Stimulated activated naive CD8-positive, alpha-beta T cell treated with anti-CD3 and anti-CD28 coated beads, Interleukin-15, Interleukin-2, amounts not matched to agents 100 U/mL and 50 U/mL, for 24 hours (primary cell): ENCODE measurements around the gene PDE4D.
"Not testable (repeated sequence)": the region's sequence is repeated elsewhere in the genome, so short reads cannot be mapped to it uniquely, and the experiment has no call there.

Experiments
- ATAC-seq: fragments of 150-1000 bp; cut with Tn5 transposase; one replicate; pipeline ENCODE4 v1.10.0; 2021
- DNase-seq: peaks from one replicate; pipeline ENCODE4 v3.0.0; 2021

Gene PDE4D

GRCh38 chr5:58961631-58962280 is 931.8 kb downstream of the PDE4D start:
- ATAC-seq (no peak), DNase-seq (no peak)

DNA sequence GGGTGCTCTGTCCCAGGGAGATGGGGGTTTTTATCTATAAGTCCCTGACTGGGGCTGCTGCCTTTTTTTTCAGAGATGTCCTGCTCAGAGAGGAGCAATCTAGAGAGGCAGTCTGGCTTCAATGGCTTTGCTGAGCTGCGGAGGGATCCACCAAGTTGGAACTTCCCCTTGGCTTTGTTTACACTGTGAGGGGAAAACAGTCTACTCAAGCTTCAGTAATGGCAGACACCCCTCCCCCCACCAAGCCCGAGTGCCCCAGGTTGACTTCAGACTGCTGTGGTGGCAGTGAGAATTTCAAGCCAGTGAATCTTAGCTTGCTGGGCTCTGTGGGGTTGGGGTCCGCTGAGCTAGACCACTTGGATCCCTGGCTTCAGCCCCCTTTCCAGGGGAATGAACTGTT is 934.8 kb downstream of the PDE4D start:
- ATAC-seq (no peak), DNase-seq (no peak)

GRCh38 chr5:58953218-58953617 is 940.3 kb downstream of the PDE4D start:
- not testable (repeated sequence) for ATAC-seq, DNase-seq

DNA sequence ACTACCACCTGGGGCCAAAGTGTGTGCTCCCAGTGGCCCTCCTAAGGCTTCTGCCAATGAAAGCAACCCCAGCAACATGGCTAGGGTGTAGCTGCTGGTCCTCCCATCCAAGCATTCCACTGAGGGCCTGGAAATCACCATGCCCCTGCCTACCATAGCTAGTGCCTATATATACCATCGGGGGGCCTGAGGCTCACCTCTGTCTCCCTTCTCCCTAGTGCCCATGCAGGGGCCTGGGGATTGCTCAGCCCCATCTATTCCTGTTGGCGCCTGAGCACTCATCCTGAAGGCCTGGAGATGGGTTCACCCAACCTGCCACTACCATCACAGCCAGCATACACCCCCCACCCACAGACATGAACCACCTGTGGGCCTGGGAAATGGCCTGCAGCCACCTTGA is 943.3 kb downstream of the PDE4D start:
- no peak for DNase-seq
- no peak for ATAC-seq

DNA sequence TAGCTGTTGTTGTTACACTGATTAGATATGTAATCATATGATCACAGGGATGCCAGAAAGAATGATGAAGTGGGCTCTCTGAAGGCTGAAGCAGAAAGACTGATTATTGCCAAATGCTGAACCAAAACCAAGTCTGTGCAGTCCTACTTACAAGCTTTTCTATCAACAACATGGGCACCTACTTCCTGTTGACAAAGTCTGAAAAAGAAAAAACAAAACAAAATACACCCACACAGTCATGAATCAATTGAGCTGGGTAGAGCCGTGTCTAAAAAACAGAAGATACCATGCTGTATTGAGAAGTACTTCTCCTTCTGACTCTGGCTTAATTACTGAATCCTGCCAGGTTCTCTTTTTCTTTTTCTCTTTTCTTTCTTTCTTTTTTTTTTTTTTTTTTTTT is 947.3 kb downstream of the PDE4D start:
- DNase-seq (no peak), ATAC-seq (no peak)

- DNase-seq (no peak), ATAC-seq (no peak)
Measured at GRCh38 chr5:58944221-58944620, 949.3 kb downstream of the PDE4D start.

DNA sequence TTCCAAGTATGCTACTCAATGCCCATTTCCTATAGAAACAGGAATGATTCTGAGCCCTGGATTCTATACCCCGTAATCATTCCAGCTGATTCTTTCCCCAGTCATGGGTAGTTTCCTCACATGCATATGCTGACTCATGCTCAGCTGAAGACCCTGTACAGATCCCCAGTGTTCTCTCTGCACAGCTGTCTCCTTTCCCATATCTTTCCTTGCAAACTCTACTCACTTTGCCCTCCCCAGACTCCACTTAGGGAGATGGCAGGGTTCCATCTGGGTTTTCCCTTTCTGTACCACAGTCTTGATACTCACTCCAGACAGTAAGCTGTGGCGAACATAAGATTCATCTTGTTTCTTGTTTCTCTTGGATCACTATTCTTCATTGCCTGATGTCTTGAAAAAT is 953.1 kb downstream of the PDE4D start:
- ATAC-seq (no peak), DNase-seq (no peak)

- no peak for ATAC-seq
Measured at GRCh38 chr5:58939664-58940063, 953.9 kb downstream of the PDE4D start.

GRCh38 chr5:58938563-58939424 is 954.7 kb downstream of the PDE4D start:
- ATAC-seq = no peak
- DNase-seq = no peak

More at GRCh38 chr5:58939664-58940063, 953.9 kb downstream of the PDE4D start:
- no peak for DNase-seq

- no peak for DNase-seq
- no peak for ATAC-seq
Measured at GRCh38 chr5:58937031-58937681, 956.4 kb downstream of the PDE4D start.

DNA sequence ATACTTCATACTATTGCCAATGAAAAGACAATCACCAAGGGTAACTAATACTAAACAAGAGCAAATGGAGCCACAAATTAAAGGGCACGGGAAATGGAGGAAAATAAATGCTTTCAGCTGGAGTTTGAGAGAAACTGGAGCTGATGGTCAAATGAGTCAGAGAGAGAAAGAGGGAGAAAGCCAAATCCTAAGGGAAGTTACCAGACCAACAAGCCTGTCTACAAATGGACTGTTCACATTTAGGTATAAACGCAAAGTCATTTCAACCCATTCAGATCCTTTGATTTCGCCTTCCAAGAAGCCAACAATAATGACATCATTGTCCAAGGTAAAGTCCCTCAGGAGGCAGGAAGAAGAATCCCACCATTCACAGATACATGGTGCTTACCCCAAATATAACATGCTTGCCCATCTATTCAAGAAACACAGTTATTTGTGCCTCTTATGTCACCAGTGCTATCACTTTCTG is 958.9 kb downstream of the PDE4D start:
- DNase-seq (no peak), ATAC-seq (no peak)

- DNase-seq (peak; percentile 19), ATAC-seq (peak; percentile 83)
Measured at GRCh38 chr5:58933891-58934628, 959.5 kb downstream of the PDE4D start.

GRCh38 chr5:58932057-58932612 is 961.4 kb downstream of the PDE4D start:
- DNase-seq (no peak), ATAC-seq (no peak)

DNA sequence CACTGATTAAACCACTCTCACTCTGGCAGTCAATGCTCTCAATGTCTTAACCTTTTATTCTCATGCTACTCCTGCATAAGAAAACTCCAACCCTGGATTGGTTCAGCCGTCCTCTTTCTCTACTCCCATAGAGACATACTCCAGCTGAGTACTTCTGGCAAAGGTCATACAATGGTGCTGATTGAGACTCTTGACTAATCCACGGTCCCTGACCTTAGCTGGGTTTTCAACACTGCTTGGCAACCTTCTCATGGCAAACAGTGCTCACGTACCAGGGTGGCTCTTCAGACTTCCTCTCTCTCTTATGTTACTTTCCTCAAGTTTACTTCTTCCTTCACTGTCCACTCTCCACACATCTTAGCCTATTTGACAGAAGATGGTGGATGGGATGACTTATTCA is 963.0 kb downstream of the PDE4D start:
- no peak for ATAC-seq
- no peak for DNase-seq

GRCh38 chr5:58929726-58930125 is 963.8 kb downstream of the PDE4D start:
- DNase-seq = no peak
- ATAC-seq = no peak

DNA sequence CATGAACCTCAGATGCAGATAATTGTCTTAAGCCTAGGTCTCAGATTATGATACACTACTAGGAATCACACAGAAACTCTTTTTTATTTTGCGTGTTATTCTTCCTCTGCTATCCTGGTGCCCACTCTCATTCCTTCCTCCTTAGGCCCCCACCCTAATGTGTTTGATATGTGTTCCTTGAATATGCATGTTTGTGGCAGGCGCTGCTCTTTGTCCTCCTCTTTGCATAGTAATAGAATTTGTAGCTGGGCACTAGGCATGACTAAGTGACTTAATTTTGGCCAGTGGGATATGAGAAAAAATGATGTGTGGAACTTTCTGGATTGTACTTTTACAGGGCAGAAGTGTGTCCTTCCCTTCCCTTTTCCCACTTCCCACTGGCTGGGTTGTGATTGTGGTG is 965.6 kb downstream of the PDE4D start:
- ATAC-seq (no peak), DNase-seq (no peak)

GRCh38 chr5:58927181-58927580 is 966.3 kb downstream of the PDE4D start:
- DNase-seq = no peak
- ATAC-seq = no peak

DNA sequence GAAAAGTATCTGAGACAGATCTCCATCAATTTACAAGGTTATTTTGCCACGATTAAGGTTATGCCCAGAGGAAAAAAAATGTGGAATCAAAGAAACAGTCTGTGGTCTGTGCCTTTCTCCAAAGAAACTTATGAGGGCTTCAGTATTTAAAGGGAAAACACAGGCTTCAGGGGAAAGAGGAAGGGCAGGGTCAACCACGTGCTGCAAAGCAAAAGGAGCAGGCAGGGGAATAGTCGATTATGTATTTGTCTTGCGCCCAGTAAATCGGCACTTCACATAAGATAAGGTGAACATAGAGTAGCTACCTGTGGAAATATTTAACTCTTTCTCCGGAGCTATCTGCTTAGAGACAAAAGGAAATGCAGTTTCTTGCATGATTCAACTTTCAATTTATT is 967.0 kb downstream of the PDE4D start:
- no peak for DNase-seq
- no peak for ATAC-seq

- ATAC-seq = peak; percentile 53
- no peak for DNase-seq
Measured at GRCh38 chr5:58925627-58926540, 967.6 kb downstream of the PDE4D start.

DNA sequence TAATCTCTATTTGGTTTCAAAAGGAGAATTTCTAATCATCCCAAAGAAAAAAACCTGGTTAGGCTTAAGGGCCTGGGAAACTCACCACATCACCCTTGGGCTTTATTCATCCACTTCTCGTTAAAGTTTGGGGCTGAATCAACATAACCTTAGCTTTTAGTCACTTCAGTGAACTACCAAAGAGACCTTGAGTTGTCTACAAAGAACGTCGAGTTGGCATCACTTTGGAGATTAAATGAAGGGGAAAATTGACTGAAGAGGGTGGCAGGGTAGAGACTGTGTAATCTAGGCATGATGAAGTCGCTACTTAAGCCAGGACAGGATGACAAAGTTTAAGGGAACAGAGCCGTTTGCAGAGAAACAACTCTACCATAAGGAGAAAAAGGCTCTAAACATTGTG is 969.2 kb downstream of the PDE4D start:
- ATAC-seq = no peak
- DNase-seq = no peak

- no peak for DNase-seq
Measured at GRCh38 chr5:58923355-58923754, 970.2 kb downstream of the PDE4D start.

More at GRCh38 chr5:58923355-58923754, 970.2 kb downstream of the PDE4D start:
- ATAC-seq = no peak
